ENCODE data around the gene TP53RK. TPM values are rescaled to one million over a fixed set of nuclear protein-coding genes. Genes with fewer than 3 reads are reported as not detected.

The TP53RK gene
- total and polyA plus RNA-seq, 2 of the 13 experiments (the other 11 are each of a cell fraction or from before 2014, with no cell fraction given), result 12.9 to 25.5 TPM

- 54% methylated on average over 10 of the region's 10 CpGs for WGBS (ENCODE audit: low lambda C conversion rate)
- H3K4me3 ChIP-seq (replicated peaks in 1 of 3; ENCODE audit: insufficient read depth in 1 of 3, low read depth in 2 of 3, low read length in 3 of 3), result peak overlapping the region; percentile 64 to 83 (median 66)
- peak overlapping the region; percentile 84 for H3K4me2 ChIP-seq (ENCODE audit: low read depth, low read length)
- no TSS peak for BruUV-seq (replicated peaks)
- H3K27me3 ChIP-seq (ENCODE audit: control insufficient read depth in 1 of 2, insufficient read depth in 2 of 2, low read length in 2 of 2), result no peaks in the 10 kb centered on the region
- ATAC-seq, result peak; percentile 18
- H3K27ac ChIP-seq (ENCODE audit: extremely low read length, insufficient read depth, low read length), result peak overlapping the region; percentile 72
- peak overlapping the region; percentile 13 for H2AFZ ChIP-seq (ENCODE audit: low read length)
- H4K20me1 ChIP-seq (ENCODE audit: insufficient read depth, low read length), result no peaks in the 10 kb centered on the region
- peak overlapping the region; percentile 81 for H3K9ac ChIP-seq (ENCODE audit: insufficient read depth, low read depth, low read length)
- FAIRE-seq, result no peak
- in situ Hi-C loops (cut with HindIII; ENCODE audit: extremely low pct_ligation_motif_present, low pct_unique_long_range_greater_than_20kb), result no loop called here
- ChIA-PET POLR2A (interaction anchor here (0.7 to 7.6 kb wide), 16 partner anchors 12 to 708 kb away, joined by 3 to 72 read pairs (median 8); no protein-coding TSS in a partner anchor), CTCF (ENCODE audit: low intra/inter-chr PET ratio, low total read pairs) (interaction anchor here (1.4 to 3.9 kb wide), 2 partner anchors 30 to 88 kb away, joined by 3 to 20 read pairs; no protein-coding TSS in a partner anchor)
- no peak for DNase-seq (ENCODE audit: low spot score)
- no peaks in the 10 kb centered on the region for H3K9me3 ChIP-seq (ENCODE audit: low read length)
- intact Hi-C loops (cut with micrococcal nuclease; ENCODE audit: unreplicated experiment), result loop anchor here (1.0 to 2.0 kb wide), 5 partner anchors 12 to 91 kb away; no protein-coding TSS in a partner anchor
- H3K4me1 ChIP-seq (ENCODE audit: insufficient read depth, low read length), result peaks cover 75% of the 10 kb centered on the region
- peaks cover 26% of the 10 kb centered on the region for H3K79me2 ChIP-seq (ENCODE audit: insufficient read depth, low read length)
- H3K36me3 ChIP-seq (replicated peaks in 1 of 2; ENCODE audit: control insufficient read depth in 1 of 2, insufficient read depth in 2 of 2, low read length in 2 of 2), result peaks cover 0 to 1% of the 10 kb centered on the region in 2 experiments; a peak in 2 of 5 replicates
- TF ChIP-seq SMC3 (IDR thresholded peaks at IDR 0.05; ENCODE audit: low read length) (no peak; the same call in 1 of the 2 replicates), ZMYM3 (CRISPR knock-in tag; IDR thresholded peaks at IDR 0.05) (peak; percentile 95), RBM39 (IDR thresholded peaks at IDR 0.05; ENCODE audit: low read depth, low read length, poor library complexity, severe bottlenecking) (no peak), ZNF407 (CRISPR knock-in tag; IDR thresholded peaks at IDR 0.05; ENCODE audit: not compliant biosample characterization) (no peak), MAX (IDR thresholded peaks at IDR 0.05) (peak; percentile 9; the same call in 1 of the 2 replicates), ZNF749 (CRISPR knock-in tag; IDR thresholded peaks at IDR 0.05; ENCODE audit: borderline replicate concordance) (no peak), ZNF841 (CRISPR knock-in tag; IDR thresholded peaks at IDR 0.05; ENCODE audit: borderline replicate concordance) (no peak), KLF11 (CRISPR knock-in tag; IDR thresholded peaks at IDR 0.05) (no peak), ZNF569 (CRISPR knock-in tag; IDR thresholded peaks at IDR 0.05; ENCODE audit: borderline replicate concordance) (peak; percentile 85; the same call in 1 of the 2 replicates), MEIS1 (CRISPR knock-in tag; IDR thresholded peaks at IDR 0.05; ENCODE audit: borderline replicate concordance) (no peak), AHR (CRISPR knock-in tag; IDR thresholded peaks at IDR 0.05) (no peak), MAFK (conservative IDR thresholded peaks at IDR 0.05 in 1 of 2, IDR thresholded peaks at IDR 0.05 in 1 of 2; ENCODE audit: low read length in 2 of 2) (no peak), LRRFIP1 (CRISPR knock-in tag; conservative IDR thresholded peaks at IDR 0.05) (no peak)
Measured at GRCh38 chr20:46650575-46651090, 38.6 kb downstream of the TP53RK start.

Measured in HepG2 (cell line).